NCI-H1092 treated with DMSO at 0.1 percent for 48 hours (cell line): Measurements from ENCODE around the gene APRT.

Experiments used
- DNase-seq: peaks from one replicate; lab custom pipeline; 2025; lab: John Stamatoyannopoulos, UW

APRT gene

DNA sequence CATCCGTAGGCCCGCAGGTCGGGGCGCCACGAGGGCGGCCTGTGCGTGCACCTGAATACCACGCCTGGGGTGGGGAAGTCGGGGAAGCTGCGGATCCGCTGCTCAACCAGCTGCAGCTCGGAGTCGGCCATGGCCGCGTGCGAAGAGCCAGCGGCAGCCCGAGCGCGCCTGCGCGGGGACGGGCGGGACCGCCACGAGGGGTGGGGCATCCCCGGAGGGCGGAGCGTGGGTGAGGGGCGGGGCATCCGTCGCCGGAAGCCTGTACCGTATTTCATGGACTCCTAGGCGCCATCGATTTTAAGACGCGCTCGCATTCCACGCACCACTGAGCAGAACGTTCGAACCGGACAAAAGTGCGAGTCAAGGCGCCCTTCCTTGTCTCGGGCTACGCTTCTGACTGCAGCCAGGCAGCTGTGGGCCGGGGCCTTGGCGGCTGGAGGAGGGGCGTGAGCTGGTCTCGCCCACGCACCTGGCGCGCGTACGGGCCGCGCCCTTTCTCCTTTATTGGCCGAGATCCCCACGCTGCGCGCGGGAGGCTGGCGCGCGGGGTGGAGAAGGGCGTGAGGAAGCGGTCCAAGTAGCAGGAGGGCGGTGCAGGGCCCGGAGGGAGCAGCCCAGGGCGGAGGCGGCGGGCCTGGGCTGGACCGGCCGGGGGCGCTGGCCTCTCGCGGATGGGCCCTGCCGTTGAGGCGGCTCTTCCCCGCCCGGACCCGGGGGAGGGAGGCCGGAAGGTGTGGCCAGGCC lies at the start of gene APRT:
APRT (minus strand) TSS at position 160 of the 744 bp plus-strand sequence; CDS start at position 131, 29 bp downstream.
- peak; percentile 85 for DNase-seq

GRCh38 chr16:88861359-88861758 lies 49.6 kb upstream of the APRT start:
- no peak for DNase-seq

GRCh38 chr16:88859381-88860091 lies 47.8 kb upstream of the APRT start:
- no peak for DNase-seq

GRCh38 chr16:88857728-88858339 lies 46.1 kb upstream of the APRT start:
- DNase-seq = peak; percentile 48

DNA sequence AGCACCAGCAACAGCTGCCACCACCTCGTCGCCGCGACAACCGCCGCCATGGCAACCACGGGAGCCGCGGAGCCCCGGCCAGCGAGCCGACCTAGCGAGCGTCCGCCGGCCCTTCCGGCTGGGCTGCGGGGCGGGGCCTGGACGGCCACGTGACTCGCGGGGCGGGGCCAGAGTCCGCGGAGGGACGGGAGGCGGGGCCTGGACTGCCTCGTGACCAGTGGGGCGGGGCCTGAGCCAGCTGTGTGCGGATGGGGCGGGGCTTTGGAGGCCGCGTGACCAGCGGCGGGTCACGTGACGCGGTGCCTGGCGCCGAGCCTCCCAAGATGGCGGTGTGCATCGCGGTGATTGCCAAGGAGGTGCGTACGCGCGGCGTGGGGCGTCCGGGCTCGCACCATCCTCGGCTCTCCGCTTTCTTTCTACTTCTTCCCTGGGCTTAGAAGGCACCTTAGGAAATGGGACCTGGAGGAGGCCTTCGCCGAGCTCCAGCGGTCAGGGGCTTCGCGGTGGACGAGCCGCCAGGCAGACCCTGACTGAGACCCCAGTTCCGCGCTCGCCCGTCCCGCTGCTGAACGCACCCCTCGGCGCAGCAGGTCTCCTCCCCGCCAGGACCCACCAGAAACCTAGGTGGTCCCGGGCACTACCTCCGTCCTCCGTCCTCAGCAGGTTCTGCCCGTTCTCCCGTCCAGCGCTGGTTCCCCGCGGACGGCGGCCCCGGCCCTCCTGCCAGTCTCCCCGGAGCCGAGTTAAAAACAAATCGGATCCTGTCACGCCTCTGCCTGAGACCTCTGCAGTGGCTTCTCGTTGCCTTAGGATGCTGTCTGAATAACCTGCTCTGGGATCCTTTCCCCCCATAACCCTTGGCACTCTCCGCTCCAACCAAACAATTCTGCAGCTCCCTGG lies 45.4 kb upstream of the APRT start, which contains the start of the genes GALNS and TRAPPC2L:
GALNS (minus strand) TSS at position 120 of the 900 bp plus-strand sequence; CDS start at position 50, 70 bp downstream.
TRAPPC2L (plus strand) TSS at position 300 of the 900 bp plus-strand sequence; CDS start at position 324, 24 bp downstream.
- DNase-seq = peak; percentile 95

- DNase-seq = no peak
Observed at GRCh38 chr16:88856122-88856827, 44.5 kb upstream of the APRT start.

- no peak for DNase-seq
Observed at GRCh38 chr16:88855736-88856121, 44.0 kb upstream of the APRT start.

- DNase-seq = no peak
Observed at GRCh38 chr16:88855176-88855575, 43.4 kb upstream of the APRT start.

DNA sequence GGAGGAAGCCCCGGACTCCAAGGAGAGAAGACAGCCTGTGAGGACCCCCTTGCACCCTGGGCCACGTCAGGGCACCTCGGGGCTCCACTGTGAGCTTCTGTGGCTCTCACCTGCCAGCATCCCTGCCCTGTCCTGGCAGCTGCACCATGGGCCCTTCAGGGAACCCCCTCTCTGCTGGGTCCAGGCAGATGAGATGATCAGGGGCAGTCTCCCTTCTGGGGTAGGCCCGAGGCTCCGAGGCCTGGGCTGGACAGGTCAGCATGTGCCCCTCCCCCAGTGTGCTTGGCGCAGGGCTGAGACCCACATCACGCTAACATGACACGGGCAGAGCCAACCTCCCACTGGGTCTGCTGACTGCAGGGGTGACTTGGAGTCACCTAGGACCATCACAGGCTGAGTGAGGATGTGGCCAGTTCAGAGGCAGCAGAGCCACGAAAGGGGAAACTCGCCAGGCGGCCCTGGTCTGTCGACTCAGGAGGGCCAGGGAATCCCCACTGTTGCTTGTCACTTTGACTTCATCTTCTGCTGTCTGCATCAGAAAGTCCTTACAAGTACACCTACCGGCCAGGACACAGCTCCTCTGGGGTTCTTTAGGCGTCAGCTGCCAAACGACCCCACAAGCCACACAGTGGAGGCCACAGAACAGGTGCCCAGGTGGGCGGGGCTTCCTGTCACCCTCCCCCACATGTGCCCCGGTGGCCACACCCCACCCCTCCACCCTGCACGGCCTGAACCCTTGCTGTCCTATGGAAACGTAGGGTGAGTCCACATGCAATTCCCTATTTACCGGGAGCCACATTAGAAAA lies 42.8 kb upstream of the APRT start:
- DNase-seq = no peak

DNA sequence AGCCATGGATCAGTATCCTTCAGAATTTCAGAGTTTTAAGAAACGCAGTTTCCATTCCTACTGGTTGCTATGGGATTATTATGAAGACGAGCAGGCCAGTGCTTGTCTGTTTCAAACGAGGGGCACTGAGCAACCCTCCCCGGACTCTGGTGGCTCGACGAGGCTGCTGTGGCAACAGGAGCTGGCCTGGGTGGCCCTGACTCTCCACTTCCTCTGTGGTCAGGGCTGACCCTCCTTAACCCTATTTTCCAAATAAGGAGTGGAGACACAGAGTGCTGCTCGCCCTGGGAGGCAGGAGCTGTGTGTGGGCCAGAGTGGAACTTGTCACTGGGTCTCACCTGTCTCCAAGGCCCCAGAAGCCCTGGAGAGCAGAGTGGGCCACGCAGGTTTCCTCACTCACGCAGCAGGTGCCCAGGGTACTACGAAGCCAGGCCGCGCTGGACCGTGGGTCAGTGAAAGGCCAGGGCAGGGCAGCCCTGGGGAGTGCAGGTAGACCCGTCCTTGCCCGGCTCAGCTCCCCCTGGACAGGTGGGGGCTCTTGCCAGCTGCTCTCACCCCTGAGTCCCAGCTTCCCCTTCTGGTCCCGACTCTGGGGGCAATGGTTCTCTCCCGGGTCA lies 41.7 kb upstream of the APRT start:
- DNase-seq = no peak

DNA sequence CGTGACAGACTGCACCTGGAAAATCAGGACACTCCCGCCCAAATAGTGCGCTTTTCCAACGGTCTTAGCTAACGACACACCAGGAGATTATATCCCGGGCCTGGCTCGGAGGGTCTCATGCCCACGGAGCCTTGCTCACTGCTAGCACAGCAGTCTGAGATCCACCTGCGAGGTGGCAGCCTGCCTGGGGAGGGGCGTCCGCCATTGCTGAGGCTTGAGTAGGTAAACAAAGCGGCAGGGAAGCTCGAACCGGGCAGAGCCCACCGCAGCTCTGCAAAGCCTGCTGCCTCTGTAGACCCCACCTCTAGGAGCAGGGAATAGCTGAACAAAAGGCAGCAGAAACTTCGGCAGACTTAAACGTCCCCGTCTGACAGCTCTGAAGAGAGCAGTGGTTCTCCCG lies 39.9 kb upstream of the APRT start:
- no peak for DNase-seq

- DNase-seq = no peak
Observed at GRCh38 chr16:88850531-88851199, 38.9 kb upstream of the APRT start.

- DNase-seq = no peak
Observed at GRCh38 chr16:88848557-88848956, 36.8 kb upstream of the APRT start.

- no peak for DNase-seq
Observed at GRCh38 chr16:88847654-88848053, 35.9 kb upstream of the APRT start.

DNA sequence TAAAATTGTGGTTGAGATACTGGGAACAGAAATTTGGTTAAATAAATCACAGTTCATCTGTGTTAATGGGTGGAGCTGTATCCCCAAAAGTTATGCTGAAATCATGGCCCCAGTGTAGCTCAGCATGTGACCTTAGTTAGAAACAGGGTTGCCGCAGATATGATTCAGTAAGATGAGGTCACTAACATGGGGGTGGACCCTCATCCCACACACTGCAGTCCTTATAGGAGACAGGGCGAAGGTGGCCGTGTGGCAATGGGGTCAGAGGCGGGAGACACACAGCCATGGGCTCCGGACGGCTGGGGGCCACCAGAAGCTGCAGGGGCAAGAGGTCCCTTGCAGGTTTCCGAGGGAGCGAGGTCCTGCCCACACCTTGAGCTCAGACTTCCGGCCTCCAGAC lies 34.4 kb upstream of the APRT start:
- DNase-seq = no peak

- DNase-seq = no peak
Observed at GRCh38 chr16:88844419-88845036, 32.8 kb upstream of the APRT start.

DNA sequence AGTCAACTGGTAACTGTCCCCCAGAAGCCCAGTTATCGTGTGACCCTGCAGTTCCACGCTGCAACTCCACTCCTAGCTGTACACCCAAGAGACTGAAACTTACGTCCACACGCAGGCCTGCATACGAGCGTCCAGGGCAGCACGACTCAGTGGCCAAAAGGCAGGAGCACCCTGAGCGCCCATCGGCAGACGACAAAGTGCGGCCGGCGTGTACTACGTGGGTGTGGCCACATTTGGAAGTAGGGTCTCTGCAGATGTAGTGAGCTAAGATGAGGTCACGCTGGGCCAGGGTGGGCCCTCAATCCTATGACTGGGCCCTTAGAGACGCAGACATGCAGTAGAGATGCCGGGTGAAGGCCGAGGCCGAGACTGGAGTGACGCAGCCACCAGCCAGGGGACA lies 31.5 kb upstream of the APRT start:
- DNase-seq = no peak

GRCh38 chr16:88842806-88843205 lies 31.1 kb upstream of the APRT start:
- no peak for DNase-seq

- no peak for DNase-seq
Observed at GRCh38 chr16:88842308-88842756, 30.6 kb upstream of the APRT start.
